Measurements from ENCODE around the gene ADCY2. TPM values are rescaled to one million over a fixed set of nuclear protein-coding genes. Genes with fewer than 3 reads are reported as not detected.

ADCY2 gene
- total RNA-seq, 1 experiment from 2014 or later = not detected

- Histone ChIP-seq H3K4me3 (no peak overlapping the region), H3K27me3 (no peaks in the 10 kb centered on the region), H3K9me3 (no peaks in the 10 kb centered on the region), H3K36me3 (no peaks in the 10 kb centered on the region)
- DNase-seq = peak; percentile 39
Measured at GRCh38 chr5:7745882-7746610, 350.1 kb downstream of the ADCY2 start.

DNA sequence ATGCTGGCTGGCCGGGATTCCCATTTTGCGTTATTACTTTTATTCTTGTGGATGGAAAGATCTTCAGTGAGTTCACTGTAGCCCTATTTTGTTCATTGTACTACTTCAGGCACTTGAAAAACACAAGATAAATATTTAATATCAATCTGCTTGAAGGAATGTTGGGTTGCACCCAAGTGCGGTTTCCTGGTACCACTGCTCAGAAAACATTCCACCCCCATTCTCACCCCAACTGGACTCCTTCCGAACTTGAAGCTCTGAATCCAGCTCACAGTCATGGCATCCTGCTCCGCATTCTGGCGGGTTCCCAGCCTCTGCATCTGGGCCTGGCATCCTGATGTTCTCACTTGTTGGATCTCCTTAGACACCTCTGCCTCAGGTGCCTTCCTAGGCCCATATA, 351.8 kb downstream of the ADCY2 start:
- H3K36me3 ChIP-seq = no peaks in the 10 kb centered on the region
- H3K4me3 ChIP-seq = no peak overlapping the region
- H3K9me3 ChIP-seq = no peaks in the 10 kb centered on the region
- no peak for DNase-seq
- no peaks in the 10 kb centered on the region for H3K27me3 ChIP-seq

DNA sequence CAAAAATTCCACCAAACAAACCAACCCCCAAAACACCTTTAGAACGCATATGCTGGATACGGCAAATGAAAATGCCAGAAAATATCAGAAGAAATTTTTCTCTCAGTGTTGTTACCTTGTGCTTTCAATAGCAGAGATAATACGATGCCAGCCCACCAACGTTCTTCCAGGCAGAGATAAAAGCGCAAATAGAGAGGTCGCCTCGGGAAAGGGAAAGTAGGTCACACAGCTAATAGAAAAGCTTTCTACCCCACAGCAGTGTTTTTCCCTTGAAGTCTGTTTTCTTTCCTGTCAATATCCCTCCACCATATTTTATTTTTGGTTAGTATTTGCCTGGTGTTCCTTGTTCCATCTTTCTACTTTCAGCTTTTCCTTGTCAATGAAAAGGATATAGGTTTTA, 353.7 kb downstream of the ADCY2 start:
- H3K27me3 ChIP-seq = no peaks in the 10 kb centered on the region; the same call in 1 of the 2 replicates
- DNase-seq = no peak
- no peaks in the 10 kb centered on the region for H3K36me3 ChIP-seq
- H3K9me3 ChIP-seq = no peaks in the 10 kb centered on the region
- H3K4me3 ChIP-seq = no peak overlapping the region

- H3K4me3 ChIP-seq = no peak overlapping the region
- no peaks in the 10 kb centered on the region for H3K9me3 ChIP-seq
- no peaks in the 10 kb centered on the region; the same call in 1 of the 2 replicates for H3K27me3 ChIP-seq
- DNase-seq = no peak
- H3K36me3 ChIP-seq = no peaks in the 10 kb centered on the region
Measured at GRCh38 chr5:7751874-7752273, 355.9 kb downstream of the ADCY2 start.

GRCh38 chr5:7753181-7753580, 357.2 kb downstream of the ADCY2 start:
- Histone ChIP-seq H3K36me3 (no peaks in the 10 kb centered on the region), H3K9me3 (no peaks in the 10 kb centered on the region), H3K4me3 (no peak overlapping the region), H3K27me3 (peaks cover 2% of the 10 kb centered on the region; the same call in 1 of the 2 replicates)
- no peak for DNase-seq

DNA sequence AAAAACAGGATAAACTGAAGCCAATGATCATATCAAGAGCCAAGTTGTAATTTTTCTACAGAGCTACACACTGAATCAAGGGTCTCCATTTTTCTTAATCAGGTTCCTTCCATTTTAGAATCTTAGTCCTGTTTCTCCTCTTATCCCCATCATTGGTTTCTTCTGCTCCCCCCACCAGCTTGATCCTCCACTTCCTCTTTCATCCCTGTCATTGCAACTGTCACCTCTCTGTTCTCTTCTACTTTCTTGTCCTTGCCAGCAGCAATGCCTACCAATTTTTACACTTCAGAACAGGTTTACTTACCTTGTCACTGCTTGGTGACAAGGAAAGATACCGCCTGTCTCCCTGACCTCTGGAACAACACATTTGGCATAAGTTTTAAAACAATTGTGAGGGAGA, 357.7 kb downstream of the ADCY2 start:
- DNase-seq = no peak
- peaks cover 2% of the 10 kb centered on the region; the same call in 1 of the 2 replicates for H3K27me3 ChIP-seq

DNA sequence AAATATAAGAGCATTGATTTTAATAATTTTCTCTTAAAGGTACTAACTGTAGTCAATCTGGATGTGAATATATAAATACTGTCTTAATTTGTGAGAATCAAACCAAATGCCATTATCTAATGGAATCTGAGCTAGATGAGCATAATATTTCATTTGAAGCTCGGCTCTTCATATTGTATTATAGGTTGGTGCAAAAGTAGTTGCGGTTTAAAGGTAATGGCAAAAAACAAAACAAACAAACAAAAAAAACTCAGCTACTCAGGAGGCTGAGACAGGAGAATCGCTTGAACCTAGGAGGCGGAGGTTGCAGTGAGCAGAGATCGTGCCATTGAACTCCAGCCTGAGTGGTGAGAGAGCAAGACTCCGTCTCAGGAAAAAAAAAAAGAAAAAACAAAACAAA, 358.6 kb downstream of the ADCY2 start:
- no peaks in the 10 kb centered on the region for H3K36me3 ChIP-seq
- no peak for DNase-seq
- H3K4me3 ChIP-seq = no peak overlapping the region
- peaks cover 2% of the 10 kb centered on the region; the same call in 1 of the 2 replicates for H3K27me3 ChIP-seq
- no peaks in the 10 kb centered on the region for H3K9me3 ChIP-seq

More for the DNA sequence above, 357.7 kb downstream of the ADCY2 start:
- Histone ChIP-seq H3K4me3 (no peak overlapping the region), H3K9me3 (no peaks in the 10 kb centered on the region), H3K36me3 (no peaks in the 10 kb centered on the region)

DNA sequence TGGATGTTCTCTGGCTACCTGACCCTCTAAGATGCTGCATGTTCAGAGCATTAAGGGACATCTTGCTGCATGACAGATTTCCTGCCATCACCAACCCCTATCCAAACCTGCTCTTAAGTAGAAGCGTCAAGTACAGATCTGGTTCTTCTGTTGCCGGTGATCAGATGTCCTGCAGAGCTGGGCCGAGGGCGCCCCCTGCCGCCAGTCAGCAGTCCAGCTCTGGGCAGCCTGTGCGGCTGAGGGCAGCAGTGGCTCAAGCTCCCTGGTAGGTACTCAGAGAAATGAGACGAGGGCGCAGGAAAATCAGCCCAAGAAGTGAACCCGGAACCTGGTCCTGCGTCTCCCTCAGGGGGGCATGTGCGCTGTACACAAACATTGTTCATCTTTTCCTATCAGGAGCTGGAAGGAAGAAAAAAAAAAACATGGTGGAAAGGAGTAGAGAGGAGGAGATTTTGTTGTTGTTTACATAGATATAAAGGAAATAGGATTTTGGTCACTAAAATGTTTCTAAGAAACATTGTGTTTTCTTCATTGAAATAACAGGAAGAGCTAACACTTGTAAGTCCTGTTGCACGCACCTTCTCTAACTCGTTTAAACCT, 359.2 kb downstream of the ADCY2 start:
- Histone ChIP-seq H3K27me3 (peaks cover 2% of the 10 kb centered on the region; the same call in 1 of the 2 replicates), H3K4me3 (no peak overlapping the region), H3K36me3 (no peaks in the 10 kb centered on the region), H3K9me3 (no peaks in the 10 kb centered on the region)
- DNase-seq = peak; percentile 64

DNA sequence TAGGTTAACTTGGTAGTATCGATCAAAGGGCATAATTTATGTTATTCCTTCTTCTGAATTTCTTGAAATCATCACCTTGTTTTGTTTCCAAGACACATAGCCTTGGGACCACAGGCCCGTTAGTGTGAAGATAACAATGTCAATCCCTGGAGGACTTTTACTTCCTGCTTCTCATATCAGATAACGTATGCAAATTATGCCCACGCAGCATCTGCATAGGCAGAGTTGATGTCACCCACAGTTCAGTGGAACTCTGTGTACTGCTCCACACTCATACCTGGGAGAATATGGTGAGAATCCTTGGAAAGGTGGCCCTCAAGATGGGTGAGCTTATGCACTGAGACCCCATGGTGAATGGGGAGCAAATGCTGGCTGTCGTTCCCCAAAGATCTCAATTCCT, 360.0 kb downstream of the ADCY2 start:
- DNase-seq = no peak
- no peaks in the 10 kb centered on the region for H3K36me3 ChIP-seq
- H3K9me3 ChIP-seq = no peaks in the 10 kb centered on the region
- peaks cover 6% of the 10 kb centered on the region for H3K27me3 ChIP-seq
- H3K4me3 ChIP-seq = no peak overlapping the region

DNA sequence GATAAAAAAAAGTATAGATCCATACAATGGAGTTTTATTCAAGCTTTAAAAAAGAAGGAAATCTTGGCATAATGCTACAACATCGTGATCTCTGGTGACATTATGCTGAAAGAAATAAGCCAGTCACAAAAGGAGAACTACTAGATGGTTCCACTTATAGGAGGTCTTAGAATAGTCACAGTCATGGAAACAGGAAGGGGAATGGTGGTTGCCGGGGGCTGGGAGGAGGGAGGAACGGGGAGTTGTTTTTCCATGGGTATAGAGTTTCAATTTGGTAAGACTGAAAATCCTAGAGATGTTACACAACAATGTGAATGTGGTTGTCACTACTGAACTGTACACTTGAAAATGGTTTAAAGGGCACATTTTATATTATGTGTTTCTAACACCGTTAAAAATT, 360.5 kb downstream of the ADCY2 start:
- H3K36me3 ChIP-seq = no peaks in the 10 kb centered on the region
- DNase-seq = no peak

GRCh38 chr5:7759257-7759871, 363.4 kb downstream of the ADCY2 start:
- DNase-seq = no peak
- H3K36me3 ChIP-seq = no peaks in the 10 kb centered on the region
- H3K27me3 ChIP-seq = peaks cover 6% of the 10 kb centered on the region

More for the DNA sequence above, 360.5 kb downstream of the ADCY2 start:
- H3K9me3 ChIP-seq = no peaks in the 10 kb centered on the region
- no peak overlapping the region for H3K4me3 ChIP-seq
- H3K27me3 ChIP-seq = peaks cover 6% of the 10 kb centered on the region

DNA sequence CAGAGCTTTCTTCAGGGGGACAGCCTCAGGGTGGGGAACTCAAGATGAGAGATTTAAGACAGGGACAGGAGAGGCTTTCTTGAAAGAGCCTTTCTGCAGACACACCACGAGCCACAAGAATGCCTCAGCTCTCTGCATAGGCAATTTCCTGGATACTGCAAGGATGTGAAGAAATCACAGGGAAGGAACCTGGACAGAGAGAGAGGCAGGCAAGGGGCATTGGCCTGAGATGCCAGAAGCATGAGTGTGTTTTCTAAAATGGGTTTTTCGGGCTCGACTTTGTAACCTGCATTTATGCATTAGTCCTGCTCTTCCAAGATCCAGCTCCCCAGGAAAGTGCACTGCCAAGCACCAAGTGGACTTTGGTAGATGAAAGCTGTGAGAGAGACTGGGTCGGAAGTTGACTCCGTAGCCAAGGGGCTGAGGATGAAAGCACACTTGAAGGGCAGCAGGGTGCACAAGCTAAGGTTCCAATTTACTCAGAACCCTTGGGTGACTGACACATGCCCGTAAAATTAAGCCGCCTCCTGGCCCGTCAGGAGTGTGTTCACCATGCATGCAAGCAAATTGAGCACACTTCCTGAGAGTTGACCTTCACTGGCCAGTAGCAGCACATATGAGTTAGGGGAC, 364.1 kb downstream of the ADCY2 start:
- Histone ChIP-seq H3K4me3 (no peak overlapping the region), H3K27me3 (peaks cover 6% of the 10 kb centered on the region), H3K36me3 (no peaks in the 10 kb centered on the region), H3K9me3 (no peaks in the 10 kb centered on the region)
- DNase-seq = no peak

More at GRCh38 chr5:7759257-7759871, 363.4 kb downstream of the ADCY2 start:
- no peaks in the 10 kb centered on the region for H3K9me3 ChIP-seq
- no peak overlapping the region for H3K4me3 ChIP-seq

GRCh38 chr5:7762267-7762666, 366.3 kb downstream of the ADCY2 start:
- no peak for DNase-seq

GRCh38 chr5:7763621-7764072, 367.7 kb downstream of the ADCY2 start:
- no peak overlapping the region for H3K4me3 ChIP-seq
- H3K36me3 ChIP-seq = no peaks in the 10 kb centered on the region
- no peaks in the 10 kb centered on the region for H3K9me3 ChIP-seq
- peaks cover 9% of the 10 kb centered on the region for H3K27me3 ChIP-seq
- DNase-seq = no peak

More at GRCh38 chr5:7762267-7762666, 366.3 kb downstream of the ADCY2 start:
- no peaks in the 10 kb centered on the region for H3K9me3 ChIP-seq
- H3K36me3 ChIP-seq = no peaks in the 10 kb centered on the region
- H3K4me3 ChIP-seq = no peak overlapping the region
- H3K27me3 ChIP-seq = peaks cover 11% of the 10 kb centered on the region

DNA sequence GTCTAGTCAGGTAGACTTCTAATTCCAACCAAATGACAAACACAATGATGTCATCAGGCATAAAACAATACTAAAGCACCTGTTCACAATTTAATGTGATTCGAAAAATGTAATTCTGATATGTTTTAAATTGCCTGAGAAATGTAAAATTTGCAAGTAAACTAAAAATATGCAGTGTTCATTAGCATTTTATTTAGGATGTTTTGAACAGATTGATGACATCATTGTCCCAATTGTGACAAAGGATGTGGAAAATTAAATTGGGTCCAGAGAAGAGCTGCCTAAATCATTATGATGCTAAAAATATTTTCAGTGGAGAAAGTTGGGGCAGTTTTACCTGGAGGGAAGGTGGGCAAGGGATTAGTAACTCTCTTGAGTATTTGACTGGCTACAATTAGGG, 368.5 kb downstream of the ADCY2 start:
- Histone ChIP-seq H3K4me3 (no peak overlapping the region), H3K36me3 (no peaks in the 10 kb centered on the region), H3K27me3 (peaks cover 9% of the 10 kb centered on the region), H3K9me3 (no peaks in the 10 kb centered on the region)
- no peak for DNase-seq

- Histone ChIP-seq H3K27me3 (peaks cover 5% of the 10 kb centered on the region), H3K4me3 (no peak overlapping the region), H3K9me3 (no peaks in the 10 kb centered on the region), H3K36me3 (no peaks in the 10 kb centered on the region)
- no peak for DNase-seq
Measured at GRCh38 chr5:7770436-7770835, 374.5 kb downstream of the ADCY2 start.

- no peaks in the 10 kb centered on the region for H3K36me3 ChIP-seq
- no peak for DNase-seq
- no peaks in the 10 kb centered on the region for H3K9me3 ChIP-seq
- H3K4me3 ChIP-seq = no peak overlapping the region
- no peaks in the 10 kb centered on the region; the same call in none of the 2 replicates for H3K27me3 ChIP-seq
Measured at GRCh38 chr5:7772141-7772540, 376.2 kb downstream of the ADCY2 start.
